ENCODE measurements around the gene MAFF. TPM values are rescaled to one million over a fixed set of nuclear protein-coding genes. Genes with fewer than 3 reads are reported as not detected.

Gene MAFF
- total RNA-seq, 1 experiment from 2014 or later = 4.6 TPM

DNA sequence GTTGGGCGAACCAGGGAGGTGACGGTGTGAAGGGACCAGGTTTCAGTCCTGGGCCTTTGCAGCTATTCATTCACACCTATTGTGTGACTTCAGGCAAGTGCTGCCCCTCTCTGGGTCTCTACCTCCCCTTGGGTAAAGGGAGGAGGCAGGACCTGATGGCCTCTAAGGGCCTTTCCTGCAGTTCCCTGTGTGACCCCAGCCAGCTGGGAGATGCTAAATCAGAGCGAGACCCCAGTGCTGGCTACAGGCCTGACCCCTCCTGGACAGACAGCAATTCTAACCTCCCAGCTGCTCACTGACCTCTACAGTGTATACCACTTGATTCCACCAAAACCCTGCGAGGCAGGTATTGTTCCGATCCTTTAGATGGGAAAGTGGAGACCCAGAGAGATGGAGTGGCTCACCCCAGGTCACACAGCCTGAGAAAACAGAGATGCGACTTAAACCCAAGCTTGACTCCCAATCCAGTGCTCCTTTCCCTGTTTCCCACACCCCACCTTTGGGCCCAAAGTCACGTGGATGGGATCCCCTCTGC lies 6.2 kb downstream of the MAFF start (continued):
- TF ChIP-seq, protein P1, sequence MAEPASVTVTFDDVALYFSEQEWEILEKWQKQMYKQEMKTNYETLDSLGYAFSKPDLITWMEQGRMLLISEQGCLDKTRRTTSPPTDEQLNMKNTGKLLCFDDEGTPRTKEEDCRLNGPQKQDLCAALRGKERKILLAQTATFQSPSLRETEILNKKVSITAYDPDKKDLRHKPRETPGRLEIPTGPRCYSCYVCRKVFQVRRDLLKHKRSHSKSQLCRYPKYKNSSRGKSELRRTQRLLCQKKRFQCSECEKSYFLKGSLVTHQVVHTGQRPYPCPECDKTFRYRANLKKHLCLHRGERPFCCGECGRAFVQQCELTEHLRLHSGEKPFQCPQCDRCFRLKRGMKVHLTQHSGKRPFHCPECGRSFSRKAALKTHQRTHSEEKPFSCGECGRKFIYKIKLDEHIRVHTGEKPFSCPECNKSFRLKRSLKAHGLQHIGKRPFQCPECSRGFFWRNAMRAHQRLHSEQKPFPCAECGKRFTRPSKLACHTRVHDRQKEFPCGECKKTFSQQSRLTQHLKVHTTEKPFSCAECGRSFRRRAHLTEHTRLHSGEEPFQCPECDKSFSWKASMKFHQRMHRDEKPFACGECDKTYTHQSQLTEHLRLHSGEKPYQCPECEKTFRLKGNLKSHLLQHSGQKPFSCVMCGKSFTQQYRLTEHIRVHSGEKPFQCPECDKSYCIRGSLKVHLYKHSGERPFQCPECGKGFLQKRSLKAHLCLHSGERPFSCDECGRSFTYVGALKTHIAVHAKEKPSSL (CRISPR knock-in tag; conservative IDR thresholded peaks at IDR 0.05) = no peak

DNA sequence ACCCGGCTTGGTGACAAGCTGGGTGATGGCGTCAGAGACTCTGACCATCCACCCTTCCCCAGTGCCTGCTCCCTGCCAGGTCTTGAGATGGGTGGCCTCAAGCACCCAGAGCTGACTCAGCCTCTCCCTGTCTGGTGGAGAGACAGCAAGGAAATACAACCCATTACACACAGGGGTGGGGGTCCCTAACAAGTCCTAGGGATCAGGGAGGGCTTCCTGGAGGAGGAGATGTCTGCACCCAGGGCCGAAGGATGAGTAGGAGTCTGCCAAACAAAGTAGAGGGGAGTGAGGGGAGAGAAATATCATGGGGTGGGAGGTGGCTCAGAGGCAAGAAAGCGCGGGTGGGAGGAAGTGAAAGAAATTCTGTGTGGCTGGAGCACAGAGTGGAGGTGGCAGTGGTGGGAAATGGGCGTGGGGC lies 6.8 kb downstream of the MAFF start:
- H3K36me3 Mint-ChIP-seq = no peaks in the 10 kb centered on the region
- ChIA-PET CTCF (no interaction called here), POLR2A (no interaction called here)
- no peaks in the 10 kb centered on the region for H3K9me3 Mint-ChIP-seq
- DNase-seq (ENCODE audit: low spot score) = no peak
- H3K4me1 Mint-ChIP-seq = peaks cover 3% of the 10 kb centered on the region
- ATAC-seq = no peak
- peaks cover 43% of the 10 kb centered on the region for H3K27me3 Mint-ChIP-seq (ENCODE audit: low read depth)
- H3K27ac Mint-ChIP-seq = no peak overlapping the region
- no peak overlapping the region for H3K4me3 Mint-ChIP-seq
- TF ChIP-seq CREB1 (CRISPR knock-in tag; IDR thresholded peaks at IDR 0.05) = no peak
- no peak for TF ChIP-seq MYBL2 (CRISPR knock-in tag; IDR thresholded peaks at IDR 0.05)
- TF ChIP-seq, protein P2, sequence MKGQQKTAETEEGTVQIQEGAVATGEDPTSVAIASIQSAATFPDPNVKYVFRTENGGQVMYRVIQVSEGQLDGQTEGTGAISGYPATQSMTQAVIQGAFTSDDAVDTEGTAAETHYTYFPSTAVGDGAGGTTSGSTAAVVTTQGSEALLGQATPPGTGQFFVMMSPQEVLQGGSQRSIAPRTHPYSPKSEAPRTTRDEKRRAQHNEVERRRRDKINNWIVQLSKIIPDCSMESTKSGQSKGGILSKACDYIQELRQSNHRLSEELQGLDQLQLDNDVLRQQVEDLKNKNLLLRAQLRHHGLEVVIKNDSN (CRISPR knock-in tag; IDR thresholded peaks at IDR 0.05) = no peak
- TF ChIP-seq, protein P3, sequence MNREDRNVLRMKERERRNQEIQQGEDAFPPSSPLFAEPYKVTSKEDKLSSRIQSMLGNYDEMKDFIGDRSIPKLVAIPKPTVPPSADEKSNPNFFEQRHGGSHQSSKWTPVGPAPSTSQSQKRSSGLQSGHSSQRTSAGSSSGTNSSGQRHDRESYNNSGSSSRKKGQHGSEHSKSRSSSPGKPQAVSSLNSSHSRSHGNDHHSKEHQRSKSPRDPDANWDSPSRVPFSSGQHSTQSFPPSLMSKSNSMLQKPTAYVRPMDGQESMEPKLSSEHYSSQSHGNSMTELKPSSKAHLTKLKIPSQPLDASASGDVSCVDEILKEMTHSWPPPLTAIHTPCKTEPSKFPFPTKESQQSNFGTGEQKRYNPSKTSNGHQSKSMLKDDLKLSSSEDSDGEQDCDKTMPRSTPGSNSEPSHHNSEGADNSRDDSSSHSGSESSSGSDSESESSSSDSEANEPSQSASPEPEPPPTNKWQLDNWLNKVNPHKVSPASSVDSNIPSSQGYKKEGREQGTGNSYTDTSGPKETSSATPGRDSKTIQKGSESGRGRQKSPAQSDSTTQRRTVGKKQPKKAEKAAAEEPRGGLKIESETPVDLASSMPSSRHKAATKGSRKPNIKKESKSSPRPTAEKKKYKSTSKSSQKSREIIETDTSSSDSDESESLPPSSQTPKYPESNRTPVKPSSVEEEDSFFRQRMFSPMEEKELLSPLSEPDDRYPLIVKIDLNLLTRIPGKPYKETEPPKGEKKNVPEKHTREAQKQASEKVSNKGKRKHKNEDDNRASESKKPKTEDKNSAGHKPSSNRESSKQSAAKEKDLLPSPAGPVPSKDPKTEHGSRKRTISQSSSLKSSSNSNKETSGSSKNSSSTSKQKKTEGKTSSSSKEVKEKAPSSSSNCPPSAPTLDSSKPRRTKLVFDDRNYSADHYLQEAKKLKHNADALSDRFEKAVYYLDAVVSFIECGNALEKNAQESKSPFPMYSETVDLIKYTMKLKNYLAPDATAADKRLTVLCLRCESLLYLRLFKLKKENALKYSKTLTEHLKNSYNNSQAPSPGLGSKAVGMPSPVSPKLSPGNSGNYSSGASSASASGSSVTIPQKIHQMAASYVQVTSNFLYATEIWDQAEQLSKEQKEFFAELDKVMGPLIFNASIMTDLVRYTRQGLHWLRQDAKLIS (CRISPR knock-in tag; IDR thresholded peaks at IDR 0.05; ENCODE audit: borderline replicate concordance) = no peak
- TF ChIP-seq, protein P1 (CRISPR knock-in tag; conservative IDR thresholded peaks at IDR 0.05) = no peak
- TF ChIP-seq, protein P4, sequence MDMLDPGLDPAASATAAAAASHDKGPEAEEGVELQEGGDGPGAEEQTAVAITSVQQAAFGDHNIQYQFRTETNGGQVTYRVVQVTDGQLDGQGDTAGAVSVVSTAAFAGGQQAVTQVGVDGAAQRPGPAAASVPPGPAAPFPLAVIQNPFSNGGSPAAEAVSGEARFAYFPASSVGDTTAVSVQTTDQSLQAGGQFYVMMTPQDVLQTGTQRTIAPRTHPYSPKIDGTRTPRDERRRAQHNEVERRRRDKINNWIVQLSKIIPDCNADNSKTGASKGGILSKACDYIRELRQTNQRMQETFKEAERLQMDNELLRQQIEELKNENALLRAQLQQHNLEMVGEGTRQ (CRISPR knock-in tag; IDR thresholded peaks at IDR 0.05) = no peak
- TF ChIP-seq EMX1 (CRISPR knock-in tag; IDR thresholded peaks at IDR 0.05) = no peak
- TF ChIP-seq, protein P5, sequence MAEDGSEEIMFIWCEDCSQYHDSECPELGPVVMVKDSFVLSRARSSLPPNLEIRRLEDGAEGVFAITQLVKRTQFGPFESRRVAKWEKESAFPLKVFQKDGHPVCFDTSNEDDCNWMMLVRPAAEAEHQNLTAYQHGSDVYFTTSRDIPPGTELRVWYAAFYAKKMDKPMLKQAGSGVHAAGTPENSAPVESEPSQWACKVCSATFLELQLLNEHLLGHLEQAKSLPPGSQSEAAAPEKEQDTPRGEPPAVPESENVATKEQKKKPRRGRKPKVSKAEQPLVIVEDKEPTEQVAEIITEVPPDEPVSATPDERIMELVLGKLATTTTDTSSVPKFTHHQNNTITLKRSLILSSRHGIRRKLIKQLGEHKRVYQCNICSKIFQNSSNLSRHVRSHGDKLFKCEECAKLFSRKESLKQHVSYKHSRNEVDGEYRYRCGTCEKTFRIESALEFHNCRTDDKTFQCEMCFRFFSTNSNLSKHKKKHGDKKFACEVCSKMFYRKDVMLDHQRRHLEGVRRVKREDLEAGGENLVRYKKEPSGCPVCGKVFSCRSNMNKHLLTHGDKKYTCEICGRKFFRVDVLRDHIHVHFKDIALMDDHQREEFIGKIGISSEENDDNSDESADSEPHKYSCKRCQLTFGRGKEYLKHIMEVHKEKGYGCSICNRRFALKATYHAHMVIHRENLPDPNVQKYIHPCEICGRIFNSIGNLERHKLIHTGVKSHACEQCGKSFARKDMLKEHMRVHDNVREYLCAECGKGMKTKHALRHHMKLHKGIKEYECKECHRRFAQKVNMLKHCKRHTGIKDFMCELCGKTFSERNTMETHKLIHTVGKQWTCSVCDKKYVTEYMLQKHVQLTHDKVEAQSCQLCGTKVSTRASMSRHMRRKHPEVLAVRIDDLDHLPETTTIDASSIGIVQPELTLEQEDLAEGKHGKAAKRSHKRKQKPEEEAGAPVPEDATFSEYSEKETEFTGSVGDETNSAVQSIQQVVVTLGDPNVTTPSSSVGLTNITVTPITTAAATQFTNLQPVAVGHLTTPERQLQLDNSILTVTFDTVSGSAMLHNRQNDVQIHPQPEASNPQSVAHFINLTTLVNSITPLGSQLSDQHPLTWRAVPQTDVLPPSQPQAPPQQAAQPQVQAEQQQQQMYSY (CRISPR knock-in tag; IDR thresholded peaks at IDR 0.05) = no peak
- TF ChIP-seq, protein P6, sequence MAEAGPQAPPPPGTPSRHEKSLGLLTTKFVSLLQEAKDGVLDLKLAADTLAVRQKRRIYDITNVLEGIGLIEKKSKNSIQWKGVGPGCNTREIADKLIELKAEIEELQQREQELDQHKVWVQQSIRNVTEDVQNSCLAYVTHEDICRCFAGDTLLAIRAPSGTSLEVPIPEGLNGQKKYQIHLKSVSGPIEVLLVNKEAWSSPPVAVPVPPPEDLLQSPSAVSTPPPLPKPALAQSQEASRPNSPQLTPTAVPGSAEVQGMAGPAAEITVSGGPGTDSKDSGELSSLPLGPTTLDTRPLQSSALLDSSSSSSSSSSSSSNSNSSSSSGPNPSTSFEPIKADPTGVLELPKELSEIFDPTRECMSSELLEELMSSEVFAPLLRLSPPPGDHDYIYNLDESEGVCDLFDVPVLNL (CRISPR knock-in tag; IDR thresholded peaks at IDR 0.05; ENCODE audit: borderline replicate concordance, low read depth) = no peak
- TF ChIP-seq, protein P7, sequence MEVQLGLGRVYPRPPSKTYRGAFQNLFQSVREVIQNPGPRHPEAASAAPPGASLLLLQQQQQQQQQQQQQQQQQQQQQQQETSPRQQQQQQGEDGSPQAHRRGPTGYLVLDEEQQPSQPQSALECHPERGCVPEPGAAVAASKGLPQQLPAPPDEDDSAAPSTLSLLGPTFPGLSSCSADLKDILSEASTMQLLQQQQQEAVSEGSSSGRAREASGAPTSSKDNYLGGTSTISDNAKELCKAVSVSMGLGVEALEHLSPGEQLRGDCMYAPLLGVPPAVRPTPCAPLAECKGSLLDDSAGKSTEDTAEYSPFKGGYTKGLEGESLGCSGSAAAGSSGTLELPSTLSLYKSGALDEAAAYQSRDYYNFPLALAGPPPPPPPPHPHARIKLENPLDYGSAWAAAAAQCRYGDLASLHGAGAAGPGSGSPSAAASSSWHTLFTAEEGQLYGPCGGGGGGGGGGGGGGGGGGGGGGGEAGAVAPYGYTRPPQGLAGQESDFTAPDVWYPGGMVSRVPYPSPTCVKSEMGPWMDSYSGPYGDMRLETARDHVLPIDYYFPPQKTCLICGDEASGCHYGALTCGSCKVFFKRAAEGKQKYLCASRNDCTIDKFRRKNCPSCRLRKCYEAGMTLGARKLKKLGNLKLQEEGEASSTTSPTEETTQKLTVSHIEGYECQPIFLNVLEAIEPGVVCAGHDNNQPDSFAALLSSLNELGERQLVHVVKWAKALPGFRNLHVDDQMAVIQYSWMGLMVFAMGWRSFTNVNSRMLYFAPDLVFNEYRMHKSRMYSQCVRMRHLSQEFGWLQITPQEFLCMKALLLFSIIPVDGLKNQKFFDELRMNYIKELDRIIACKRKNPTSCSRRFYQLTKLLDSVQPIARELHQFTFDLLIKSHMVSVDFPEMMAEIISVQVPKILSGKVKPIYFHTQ (CRISPR knock-in tag; IDR thresholded peaks at IDR 0.05) = no peak
- TF ChIP-seq, protein P8, sequence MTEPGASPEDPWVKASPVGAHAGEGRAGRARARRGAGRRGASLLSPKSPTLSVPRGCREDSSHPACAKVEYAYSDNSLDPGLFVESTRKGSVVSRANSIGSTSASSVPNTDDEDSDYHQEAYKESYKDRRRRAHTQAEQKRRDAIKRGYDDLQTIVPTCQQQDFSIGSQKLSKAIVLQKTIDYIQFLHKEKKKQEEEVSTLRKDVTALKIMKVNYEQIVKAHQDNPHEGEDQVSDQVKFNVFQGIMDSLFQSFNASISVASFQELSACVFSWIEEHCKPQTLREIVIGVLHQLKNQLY (CRISPR knock-in tag; IDR thresholded peaks at IDR 0.05) = no peak
- TF ChIP-seq, protein P9, sequence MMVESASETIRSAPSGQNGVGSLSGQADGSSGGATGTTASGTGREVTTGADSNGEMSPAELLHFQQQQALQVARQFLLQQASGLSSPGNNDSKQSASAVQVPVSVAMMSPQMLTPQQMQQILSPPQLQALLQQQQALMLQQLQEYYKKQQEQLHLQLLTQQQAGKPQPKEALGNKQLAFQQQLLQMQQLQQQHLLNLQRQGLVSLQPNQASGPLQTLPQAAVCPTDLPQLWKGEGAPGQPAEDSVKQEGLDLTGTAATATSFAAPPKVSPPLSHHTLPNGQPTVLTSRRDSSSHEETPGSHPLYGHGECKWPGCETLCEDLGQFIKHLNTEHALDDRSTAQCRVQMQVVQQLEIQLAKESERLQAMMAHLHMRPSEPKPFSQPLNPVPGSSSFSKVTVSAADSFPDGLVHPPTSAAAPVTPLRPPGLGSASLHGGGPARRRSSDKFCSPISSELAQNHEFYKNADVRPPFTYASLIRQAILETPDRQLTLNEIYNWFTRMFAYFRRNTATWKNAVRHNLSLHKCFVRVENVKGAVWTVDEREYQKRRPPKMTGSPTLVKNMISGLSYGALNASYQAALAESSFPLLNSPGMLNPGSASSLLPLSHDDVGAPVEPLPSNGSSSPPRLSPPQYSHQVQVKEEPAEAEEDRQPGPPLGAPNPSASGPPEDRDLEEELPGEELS (CRISPR knock-in tag; IDR thresholded peaks at IDR 0.05) = no peak
